GM19455 (cell line): ENCODE results near the gene CCDC88C.
A peak's percentile ranks its signal among the peaks of the same experiment; 100 is the strongest.

ENCODE experiments used
- ATAC-seq: cut with Tn5 transposase; IDR thresholded peaks from one replicate; pipeline ENCODE4 v1.9.1; 2021; ENCODE audit not compliant: unreplicated experiment

Gene CCDC88C

DNA sequence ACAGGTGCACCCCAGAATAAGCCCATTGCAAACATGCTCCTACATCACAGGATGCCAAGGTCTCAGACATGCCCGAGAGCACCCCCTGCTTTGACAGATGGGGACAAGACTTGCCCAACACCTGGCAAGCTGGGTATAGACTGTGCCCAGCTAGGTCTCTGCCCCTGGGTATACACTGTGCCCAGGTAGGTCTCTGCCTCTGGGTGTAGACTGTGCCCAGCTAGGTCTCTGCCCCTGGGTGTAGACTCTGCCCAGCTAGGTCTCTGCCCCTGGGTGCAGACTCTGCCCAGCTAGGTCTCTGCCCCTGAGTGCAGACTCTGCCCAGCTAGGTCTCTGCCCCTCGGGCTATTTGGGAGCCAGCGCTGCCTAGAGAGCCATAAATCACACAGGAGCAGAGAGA is 85.9 kb downstream of the CCDC88C start:
- no peak for ATAC-seq

GRCh38 chr14:91330856-91331255 is 86.8 kb downstream of the CCDC88C start:
- ATAC-seq, result no peak

DNA sequence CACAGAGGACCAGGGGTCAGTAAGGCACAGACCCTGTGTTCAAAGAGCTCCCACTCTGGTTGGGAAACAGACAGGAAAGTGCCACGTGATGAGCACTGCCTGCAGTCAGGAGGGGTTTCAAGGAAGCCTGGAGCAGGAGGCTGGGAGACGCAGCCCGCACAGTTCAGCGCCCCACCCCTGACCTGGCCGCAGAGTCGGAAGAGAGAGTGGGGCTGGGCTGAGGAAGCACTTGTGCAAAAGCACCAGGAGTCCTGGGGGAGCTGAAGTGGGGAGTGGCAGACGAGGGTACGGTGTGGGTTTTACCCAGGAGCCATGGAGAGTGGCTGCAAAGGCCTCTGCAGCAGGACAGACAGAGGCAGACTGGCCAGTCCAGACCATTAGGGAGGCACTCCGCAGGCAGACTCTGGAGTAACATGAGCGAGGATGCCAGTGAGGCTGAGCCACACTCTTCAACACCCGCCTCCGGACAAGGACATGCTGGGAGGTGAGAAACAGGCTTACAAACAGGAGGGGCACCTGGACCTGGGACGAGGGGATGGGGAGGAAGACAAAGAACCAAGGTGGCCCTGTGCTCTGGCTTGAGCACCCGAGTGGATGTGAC is 87.4 kb downstream of the CCDC88C start:
- no peak for ATAC-seq

DNA sequence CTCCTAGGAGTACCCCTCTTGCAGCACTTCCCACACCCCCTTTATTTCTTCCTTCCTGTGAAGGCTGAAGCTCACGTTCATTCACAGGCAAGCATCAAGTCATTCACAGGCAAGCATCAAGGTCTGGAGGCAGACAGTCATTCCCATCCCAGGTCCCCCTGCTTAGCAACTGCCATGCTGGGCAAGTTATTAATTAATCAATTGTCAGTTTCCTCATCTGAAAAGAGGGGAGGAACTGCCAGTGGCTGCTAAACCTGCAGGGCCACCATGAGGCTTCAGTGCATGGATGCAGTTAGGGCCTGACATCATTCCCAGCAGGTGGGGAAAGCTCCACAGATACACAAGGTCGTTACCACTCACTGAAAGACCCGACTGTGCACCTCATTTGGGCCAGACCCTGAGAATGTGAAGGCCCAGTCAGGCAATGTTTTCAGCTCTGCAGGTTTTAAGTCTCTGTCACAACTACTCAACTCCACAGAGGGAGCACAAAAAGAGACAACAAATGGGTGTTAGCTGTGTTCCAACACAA is 88.1 kb downstream of the CCDC88C start:
- ATAC-seq, result no peak

DNA sequence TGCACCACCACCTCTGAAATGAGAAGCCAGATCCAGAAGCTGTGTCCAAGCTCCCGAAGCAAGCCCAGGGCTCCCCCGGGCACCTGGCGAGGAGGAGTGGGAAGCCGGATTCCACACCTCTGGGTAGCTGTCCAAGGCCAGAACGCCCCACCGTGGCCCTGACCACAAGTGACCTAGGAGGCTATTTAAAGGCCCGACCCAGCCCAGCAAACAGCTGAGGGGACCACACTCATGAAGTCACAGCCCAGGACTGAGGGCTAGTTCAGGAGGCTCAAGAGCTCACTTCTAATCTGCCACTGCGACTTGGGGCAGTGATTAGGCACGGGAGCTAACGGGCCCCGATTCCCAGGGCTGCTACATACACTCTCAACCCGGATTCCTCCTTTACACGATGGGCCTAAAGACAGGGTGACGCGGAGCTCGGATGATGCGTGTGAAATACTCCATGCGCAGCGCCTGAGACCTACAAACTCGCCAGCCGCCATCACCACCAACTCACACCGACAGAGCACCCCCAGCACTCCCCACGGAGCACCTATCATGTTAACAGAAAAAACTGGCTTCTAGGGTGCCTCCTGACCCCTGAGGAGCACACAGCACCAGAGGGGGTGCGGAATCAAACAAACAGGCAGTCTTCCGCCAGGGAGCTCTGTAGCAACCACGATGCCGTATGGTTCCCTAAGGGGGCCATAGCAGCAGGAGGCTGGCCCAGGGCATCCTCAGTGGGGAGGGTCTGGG is 89.1 kb downstream of the CCDC88C start:
- ATAC-seq, result no peak

DNA sequence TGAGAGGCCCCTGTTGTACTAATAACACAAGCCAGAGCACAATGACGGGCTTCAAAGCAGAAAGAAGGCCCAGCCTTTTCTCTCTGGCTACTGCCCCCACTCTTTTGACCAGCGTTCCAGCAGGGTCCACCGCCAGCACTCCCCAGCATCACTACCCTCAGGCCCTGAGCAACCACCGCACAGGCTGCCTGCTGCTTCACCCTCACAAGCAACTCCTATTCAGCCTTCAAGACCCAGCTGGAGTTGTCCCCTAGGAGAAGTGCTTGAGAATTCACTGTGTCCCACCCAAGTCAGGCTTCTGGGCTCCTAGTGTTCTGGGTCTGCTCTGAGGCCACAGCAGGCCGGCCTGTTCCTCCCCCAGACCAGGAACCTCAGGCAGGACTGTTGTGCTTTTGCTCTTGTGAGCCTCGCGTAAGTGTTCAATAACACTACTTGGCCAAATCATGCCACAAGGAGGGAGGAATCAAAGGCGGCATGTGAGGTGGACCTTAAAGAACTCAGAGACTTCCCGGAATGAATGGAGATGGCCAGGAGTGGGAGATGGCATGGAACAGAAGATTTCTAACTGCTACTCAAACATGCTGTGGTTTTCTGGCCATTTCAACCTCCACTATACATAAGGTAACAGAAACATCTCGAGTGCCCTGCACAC is 89.8 kb downstream of the CCDC88C start:
- ATAC-seq, result no peak

DNA sequence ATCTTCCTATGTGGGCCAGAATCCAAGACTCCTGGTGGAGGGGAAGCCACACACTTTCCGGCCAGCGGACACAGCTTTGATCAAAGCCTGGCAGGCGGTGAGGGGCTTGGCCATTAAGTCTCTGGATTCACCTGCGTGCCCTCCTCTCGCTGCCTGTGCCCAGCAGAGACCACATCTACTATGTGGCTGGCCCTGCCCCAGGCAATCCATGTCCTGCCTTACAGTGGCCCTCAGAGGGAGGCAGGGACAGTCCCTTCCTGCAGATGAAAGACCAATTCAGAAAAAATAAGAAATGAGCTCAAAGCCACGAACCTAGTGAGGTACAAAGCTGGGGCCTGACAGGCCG is 90.4 kb downstream of the CCDC88C start:
- ATAC-seq, result no peak

- ATAC-seq, result no peak
Observed at GRCh38 chr14:91326514-91327249, 90.9 kb downstream of the CCDC88C start.

- ATAC-seq, result no peak
Observed at GRCh38 chr14:91324606-91325575, 92.7 kb downstream of the CCDC88C start.

DNA sequence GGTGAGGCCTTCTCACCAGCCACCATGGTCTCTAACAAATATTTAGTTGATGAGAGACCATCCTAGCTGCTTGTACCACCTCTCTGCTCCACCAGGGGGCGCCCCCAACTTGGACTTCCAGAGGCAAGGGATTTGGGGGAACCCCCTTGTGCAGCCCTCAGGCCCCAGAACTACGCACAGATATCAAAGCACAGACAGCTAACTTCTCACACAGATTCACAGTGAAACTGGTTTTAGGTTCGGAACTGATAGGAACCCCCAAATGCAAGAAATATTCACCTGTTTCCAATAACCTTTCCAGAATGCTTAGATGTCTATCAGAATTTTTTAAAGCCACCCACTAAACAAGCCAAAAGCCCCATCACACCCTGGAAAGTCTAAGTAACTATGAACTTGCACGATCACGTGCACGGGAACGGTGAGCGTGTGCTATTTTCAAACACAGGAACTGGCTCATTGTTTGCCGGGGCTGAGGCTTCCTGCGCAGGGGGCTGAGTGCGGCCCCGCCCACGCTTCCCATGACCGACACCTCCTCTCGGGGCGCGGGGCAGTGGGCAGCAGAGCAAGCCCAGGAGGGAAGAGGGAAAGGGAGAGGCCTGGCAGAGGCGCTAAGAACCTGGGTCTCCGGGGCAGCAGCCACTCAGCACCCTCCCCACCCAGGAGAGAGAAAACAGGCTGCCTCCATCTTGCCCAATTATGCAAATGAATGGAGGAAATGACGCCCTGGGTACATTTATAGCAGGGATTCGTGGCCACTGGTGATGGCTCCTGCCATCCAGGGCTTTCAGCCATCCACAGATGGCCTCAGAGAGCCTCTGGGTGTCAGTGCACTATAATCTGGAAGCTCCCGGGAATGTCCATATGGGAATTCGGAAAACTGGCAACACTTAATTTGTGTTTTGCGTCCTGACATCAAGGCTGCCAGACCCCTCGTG is 93.7 kb downstream of the CCDC88C start:
- peak; percentile 64 for ATAC-seq

- no peak for ATAC-seq
Observed at GRCh38 chr14:91323031-91323430, 94.6 kb downstream of the CCDC88C start.

DNA sequence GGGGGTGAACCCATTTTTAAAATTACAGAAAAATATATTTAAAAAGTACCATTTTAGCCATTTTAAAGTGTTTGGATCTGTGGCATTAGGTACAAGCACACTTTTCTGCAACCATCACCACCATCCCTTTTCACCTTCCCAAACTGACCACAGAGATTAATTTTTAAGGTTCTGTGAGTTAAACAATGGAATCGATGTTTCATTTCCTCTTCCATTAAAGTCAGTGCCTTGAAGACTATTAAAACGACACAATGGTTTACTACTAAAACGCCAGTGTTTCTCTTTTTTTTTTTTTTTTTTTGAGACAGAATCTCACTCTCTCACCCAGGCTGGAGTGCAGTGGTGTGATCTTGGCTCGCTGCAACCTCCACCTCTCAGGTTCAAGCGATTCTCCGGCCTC is 95.0 kb downstream of the CCDC88C start:
- no peak for ATAC-seq

GRCh38 chr14:91321131-91321530 is 96.5 kb downstream of the CCDC88C start:
- no peak for ATAC-seq

- ATAC-seq, result no peak
Observed at GRCh38 chr14:91320266-91320665, 97.4 kb downstream of the CCDC88C start.

DNA sequence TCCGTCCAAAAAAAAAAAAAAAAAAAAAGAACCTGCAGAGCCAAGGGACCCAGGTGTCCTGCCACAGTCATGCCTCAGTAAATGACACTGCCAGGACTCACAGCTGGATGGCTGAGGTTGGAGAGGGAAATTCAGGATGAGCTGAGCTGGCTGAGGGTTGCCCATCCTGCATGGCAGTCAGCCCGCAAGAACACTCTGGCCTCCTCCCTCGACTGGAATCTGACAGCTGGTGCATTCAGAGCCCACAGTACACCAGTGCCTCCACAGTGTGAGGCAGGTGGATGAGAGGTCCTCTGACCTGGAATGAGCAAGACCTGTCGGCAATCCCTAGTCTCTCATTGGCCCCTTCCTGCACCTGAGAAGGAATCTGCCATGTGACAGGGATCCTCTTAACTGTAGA is 98.7 kb downstream of the CCDC88C start:
- ATAC-seq, result no peak

- ATAC-seq, result no peak
Observed at GRCh38 chr14:91317381-91318308, 100.0 kb downstream of the CCDC88C start.

GRCh38 chr14:91316761-91317160 is 100.9 kb downstream of the CCDC88C start:
- ATAC-seq, result no peak

GRCh38 chr14:91315844-91316267 is 101.8 kb downstream of the CCDC88C start:
- ATAC-seq, result peak; percentile 73
